Testis (tissue), 3 donors: ENCODE results near the gene GKN2. TPM values are rescaled to one million over a fixed set of nuclear protein-coding genes. Genes with fewer than 3 reads are reported as not detected.

Experiments
- DNase-seq: peaks from one replicate; pipeline ENCODE4 v3.0.0-alpha.2; 2019
- H3K27ac ChIP-seq, 2 donors: fragments of 200-600 bp; sonication (generic); one replicate each; pipeline ENCODE4 v1.5.1; 2019
- H3K27me3 ChIP-seq: fragments of 200-600 bp; sonication (generic); one replicate; pipeline ENCODE4 v1.5.1; 2019
- H3K36me3 ChIP-seq: fragments of 200-600 bp; sonication (generic); one replicate; pipeline ENCODE4 v1.5.1; 2017; ENCODE audit warnings: low read depth; ENCODE audit errors: missing control alignments
- H3K4me1 ChIP-seq: fragments of 200-600 bp; sonication (generic); one replicate; pipeline ENCODE4 v1.5.1; 2019
- H3K4me3 ChIP-seq, 2 donors: fragments of 200-600 bp; sonication (generic); one replicate each; pipeline ENCODE4 v1.5.1; 2017 to 2019
- H3K9me3 ChIP-seq: fragments of 200-600 bp; sonication (generic); one replicate; pipeline ENCODE4 v1.5.1; 2017
- CTCF ChIP-seq, 3 experiments: fragments of 450-650 bp in 2 of 3; fragments of 200-600 bp in 1 of 3; sonication (generic) in 1 of 3; IDR thresholded peaks; one replicate each; pipeline ENCODE4 v1.5.1; 2016 to 2019; ENCODE audit warnings: antibody characterized with exemption in 3 of 3, mild to moderate bottlenecking in 2 of 3, moderate library complexity in 1 of 3
- POLR2A ChIP-seq: fragments of 450-650 bp; IDR thresholded peaks from one replicate; pipeline ENCODE4 v1.6.1; 2017; ENCODE audit warnings: antibody characterized with exemption, mild to moderate bottlenecking, moderate library complexity
- WGBS, 2 donors: methylation state at CpG; one replicate each; pipeline ENCODE4 v1.1.5; 2018; 5-methylcytosine and 5-hydroxymethylcytosine counted together
- intact Hi-C: fragments of 100-400 bp; cut with DNase I; formaldehyde crosslinking; loops from one replicate; pipeline ENCODE4 v1.15.1; 2023; ENCODE audit warnings: low total_unique reads
- polyA plus RNA-seq: library from polyadenylated mRNA; stranded (reverse); fragments of 350-450 nt; fragmentation: Illumina TruSeq; extraction: RNeasy Lipid Tissue Mini Kit (QIAGEN cat#74804); gene quantifications from one replicate; pipeline ENCODE4 v1.2.3, GENCODE V29; 2014; ENCODE audit warnings: low read depth, low replicate concordance; ENCODE audit not compliant: insufficient read depth
- total RNA-seq, 2 donors: library from RNA; depleted of rRNA; stranded (reverse); fragments of >200 nt; gene quantifications; one replicate each; pipeline ENCODE4 v1.2.3, GENCODE V29; 2016

The GKN2 gene
- total and polyA plus RNA-seq, 3 donors from 2014 or later = not detected

GRCh38 chr2:68935471-68935870, 17.2 kb downstream of the GKN2 start:
- intact Hi-C loops = no loop called here
- no peak for DNase-seq
- H3K36me3 ChIP-seq = no peaks in the 10 kb centered on the region
- no peaks in the 10 kb centered on the region for H3K9me3 ChIP-seq
- H3K27me3 ChIP-seq = no peaks in the 10 kb centered on the region
- no peak overlapping the region for H3K27ac ChIP-seq
- no peak for TF ChIP-seq POLR2A
- no peak for TF ChIP-seq CTCF (IDR thresholded peaks at IDR 0.05)
- H3K4me1 ChIP-seq = no peaks in the 10 kb centered on the region
- no peak overlapping the region for H3K4me3 ChIP-seq
- 83 to 94% methylated on average over 3 to 5 of the region's 5 CpGs for WGBS, 2 donors

GRCh38 chr2:68934021-68934420, 18.7 kb downstream of the GKN2 start:
- Histone ChIP-seq H3K36me3 (no peaks in the 10 kb centered on the region), H3K4me1 (no peaks in the 10 kb centered on the region), H3K27ac (no peak overlapping the region), H3K9me3 (no peaks in the 10 kb centered on the region), H3K27me3 (no peaks in the 10 kb centered on the region), H3K4me3 (no peak overlapping the region)
- 96 to 98% methylated on average over 3 of the region's 3 CpGs for WGBS, 2 donors
- intact Hi-C loops = no loop called here
- no peak for TF ChIP-seq POLR2A
- TF ChIP-seq CTCF (IDR thresholded peaks at IDR 0.05) = no peak
- DNase-seq = no peak

- Histone ChIP-seq H3K4me1 (no peaks in the 10 kb centered on the region), H3K27ac (no peak overlapping the region), H3K4me3 (no peak overlapping the region), H3K36me3 (no peaks in the 10 kb centered on the region), H3K27me3 (no peaks in the 10 kb centered on the region), H3K9me3 (no peaks in the 10 kb centered on the region)
- TF ChIP-seq POLR2A = no peak
- no peak for TF ChIP-seq CTCF (IDR thresholded peaks at IDR 0.05)
- intact Hi-C loops = no loop called here
- 77 to 86% methylated on average over 4 of the region's 4 CpGs for WGBS, 2 donors
- DNase-seq = no peak
Observed at GRCh38 chr2:68932402-68932801, 20.3 kb downstream of the GKN2 start.

- TF ChIP-seq POLR2A (no peak), CTCF (IDR thresholded peaks at IDR 0.05) (no peak)
- no peak overlapping the region for H3K4me3 ChIP-seq
Observed at GRCh38 chr2:68931799-68932198, 20.9 kb downstream of the GKN2 start.

GRCh38 chr2:68931149-68931711, 21.5 kb downstream of the GKN2 start:
- Histone ChIP-seq H3K36me3 (no peaks in the 10 kb centered on the region), H3K27ac (no peak overlapping the region), H3K27me3 (no peaks in the 10 kb centered on the region), H3K4me3 (no peak overlapping the region), H3K4me1 (no peaks in the 10 kb centered on the region), H3K9me3 (no peaks in the 10 kb centered on the region)
- no peak for TF ChIP-seq POLR2A
- no peak for TF ChIP-seq CTCF (IDR thresholded peaks at IDR 0.05)
- no peak for DNase-seq
- 89 to 96% methylated on average over 3 of the region's 3 CpGs for WGBS, 2 donors
- intact Hi-C loops = no loop called here

More at GRCh38 chr2:68931799-68932198, 20.9 kb downstream of the GKN2 start:
- H3K27me3 ChIP-seq = no peaks in the 10 kb centered on the region
- DNase-seq = no peak
- H3K9me3 ChIP-seq = no peaks in the 10 kb centered on the region
- H3K36me3 ChIP-seq = no peaks in the 10 kb centered on the region
- H3K4me1 ChIP-seq = no peaks in the 10 kb centered on the region
- intact Hi-C loops = no loop called here
- no peak overlapping the region for H3K27ac ChIP-seq
- WGBS, 2 donors = 65% methylated on average over 4 of the region's 4 CpGs
